Pancreas (tissue), 10 donors: Measurements from ENCODE around the gene EARS2. TPM values are rescaled to one million over a fixed set of nuclear protein-coding genes. Genes with fewer than 3 reads are reported as not detected.
"Not testable (repeated sequence)": the region's sequence is repeated elsewhere in the genome, so short reads cannot be mapped to it uniquely, and the experiment has no call there.

Source experiments
- ATAC-seq, 4 donors: fragments of 200-7000 bp; cut with Tn5 transposase; one replicate each; pipeline versions ENCODE4 v1.8.0 to v1.9.1; 2020; ENCODE audit warnings: mild to moderate bottlenecking in 4 of 4, moderate library complexity in 4 of 4
- DNase-seq, 6 donors: peaks; one replicate each; pipeline ENCODE4 v3.0.0-alpha.2; 2020
- FAIRE-seq: peaks from 2 replicates; lab custom pipeline; 2012; peaks lifted over from hg19 to GRCh38; lab: Jason Lieb, UNC
- H3K27ac ChIP-seq, 4 donors: fragments of 200-600 bp; sonication (generic); 1 replicate in 3 of 4; 2 replicates in 1 of 4; pipeline versions ENCODE4 v1.5.0 to v1.8.0; 2020
- H3K27me3 ChIP-seq, 4 donors: fragments of 200-600 bp; one replicate each; pipeline ENCODE4 v1.8.0; 2021
- H3K36me3 ChIP-seq, 3 donors: fragments of 200-600 bp; sonication (generic) in 1 of 3; one replicate each; pipeline versions ENCODE4 v1.5.0 to v1.8.0; 2020 to 2021
- H3K4me1 ChIP-seq, 3 donors: fragments of 200-600 bp; one replicate each; pipeline ENCODE4 v1.8.0; 2021
- H3K4me3 ChIP-seq, 4 donors: fragments of 200-600 bp; sonication (generic) in 2 of 4; one replicate each; pipeline versions ENCODE4 v1.5.0 to v1.8.0; 2020 to 2021
- H3K9me3 ChIP-seq, 4 donors: fragments of 200-600 bp; one replicate each; pipeline ENCODE4 v1.8.0; 2021
- WGBS, 2 donors: extraction: QIAGEN DNeasy Blood & Tissue Kit; methylation state at CpG; one replicate each; pipeline ENCODE4 v1.1.7; 2013; 5-methylcytosine and 5-hydroxymethylcytosine counted together
- intact Hi-C, 3 donors: fragments of 100-400 bp; cut with DNase I; formaldehyde crosslinking; loops; one replicate each; pipeline versions ENCODE4 v1.11.1 to v1.14.2; 2022
- polyA plus RNA-seq, 2 donors: library from polyadenylated mRNA; stranded (reverse); fragments of 200-250 nt; gene quantifications; one replicate each; pipeline ENCODE4 v1.2.3, GENCODE V29; 2013
- total RNA-seq, 6 donors: library from RNA; stranded (reverse); fragmentation: NEBNext Ultra II Directional in 4 of 6; extraction: Animal tissue kit (Norgen Biotek cat#: 25700) in 4 of 6; gene quantifications; one replicate each; pipeline versions ENCODE4 v1.2.1 to v1.2.4, GENCODE V29; 2021 to 2023
- TF ChIP-seq, protein P1 (sequence below), 4 donors: fragments of 200-600 bp; sonication (generic) in 3 of 4; IDR thresholded peaks; one replicate each; pipeline versions ENCODE4 v1.5.0 to v1.8.0; 2021; ENCODE audit warnings: antibody characterized with exemption in 4 of 4
- donor health status: healthy with polysubstance abuse.
- donor health status: DM: no; HTN: no; CAD: no; lungs with moderate emphysema.
- donor health status: DM: no; HTN: no; CAD: no.
- donor health status: control.
- donor health status: control.
- donor health status: Bipolar disorder and iron deficiency.
- donor health status: DM: yes; HTN: yes; CAD: no.
- donor health status: DM: no; HTN: no; CAD: no.
- donor health status: DM: no; HTN: no; CAD: no.
- donor health status: DM: yes; HTN: yes; CAD: no.

EARS2 gene
- total and polyA plus RNA-seq, 8 donors = 8.2 to 11.6 (median 10.9) TPM

DNA sequence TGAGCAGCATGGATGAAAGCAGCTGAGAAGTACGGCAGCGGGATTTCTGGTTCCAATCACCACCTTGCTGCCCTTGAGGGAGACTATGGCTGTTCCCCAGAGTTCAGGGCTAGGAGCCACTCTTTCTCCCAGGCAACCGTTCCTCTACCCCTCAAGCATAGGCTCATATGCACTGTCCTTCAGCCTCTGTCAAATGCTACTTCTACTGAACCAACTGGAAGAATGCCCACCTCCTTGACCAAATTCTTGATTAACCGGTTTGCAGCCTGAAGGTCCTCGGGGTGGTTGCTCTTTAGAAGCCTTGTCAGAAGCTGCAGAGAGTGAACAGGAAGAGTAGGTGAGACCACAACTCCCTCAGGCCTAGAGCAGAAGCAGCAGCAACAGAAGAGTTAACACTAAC is 70.7 kb downstream of the EARS2 start:
- intact Hi-C loops = no loop called here
- DNase-seq (no peak), ATAC-seq (peak; percentile 11 to 79 (median 58)), FAIRE-seq (no peak)
- Histone ChIP-seq H3K27ac (no peak overlapping the region), H3K4me1 (no peaks in the 10 kb centered on the region), H3K9me3 (no peaks in the 10 kb centered on the region), H3K27me3 (no peaks in the 10 kb centered on the region), H3K36me3 (peaks cover 3 to 100% (median 73%) of the 10 kb centered on the region in 3 donors), H3K4me3 (no peak overlapping the region)
- TF ChIP-seq, protein P1, sequence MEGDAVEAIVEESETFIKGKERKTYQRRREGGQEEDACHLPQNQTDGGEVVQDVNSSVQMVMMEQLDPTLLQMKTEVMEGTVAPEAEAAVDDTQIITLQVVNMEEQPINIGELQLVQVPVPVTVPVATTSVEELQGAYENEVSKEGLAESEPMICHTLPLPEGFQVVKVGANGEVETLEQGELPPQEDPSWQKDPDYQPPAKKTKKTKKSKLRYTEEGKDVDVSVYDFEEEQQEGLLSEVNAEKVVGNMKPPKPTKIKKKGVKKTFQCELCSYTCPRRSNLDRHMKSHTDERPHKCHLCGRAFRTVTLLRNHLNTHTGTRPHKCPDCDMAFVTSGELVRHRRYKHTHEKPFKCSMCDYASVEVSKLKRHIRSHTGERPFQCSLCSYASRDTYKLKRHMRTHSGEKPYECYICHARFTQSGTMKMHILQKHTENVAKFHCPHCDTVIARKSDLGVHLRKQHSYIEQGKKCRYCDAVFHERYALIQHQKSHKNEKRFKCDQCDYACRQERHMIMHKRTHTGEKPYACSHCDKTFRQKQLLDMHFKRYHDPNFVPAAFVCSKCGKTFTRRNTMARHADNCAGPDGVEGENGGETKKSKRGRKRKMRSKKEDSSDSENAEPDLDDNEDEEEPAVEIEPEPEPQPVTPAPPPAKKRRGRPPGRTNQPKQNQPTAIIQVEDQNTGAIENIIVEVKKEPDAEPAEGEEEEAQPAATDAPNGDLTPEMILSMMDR (IDR thresholded peaks at IDR 0.05) = no peak
- 38 to 39% methylated on average over 5 of the region's 5 CpGs for WGBS, 2 donors

DNA sequence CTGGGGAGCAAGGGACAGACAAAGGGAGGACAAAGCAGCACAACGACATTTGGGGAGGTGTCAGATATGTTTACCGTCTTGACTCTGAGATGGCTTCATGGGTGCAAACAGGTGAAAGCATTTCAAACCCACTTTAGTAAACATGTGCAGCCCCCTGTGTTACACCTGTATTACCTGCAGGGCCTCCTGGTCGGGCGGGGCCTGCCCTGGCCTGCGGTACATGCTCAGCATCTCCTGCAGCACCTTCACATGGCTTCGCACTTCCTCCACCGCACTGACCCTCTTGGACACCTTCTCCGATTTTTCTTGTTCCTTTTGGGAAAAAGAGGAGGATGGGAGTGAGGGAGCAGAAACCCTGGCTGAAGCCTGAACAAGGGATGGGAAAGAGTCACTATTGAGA is 71.3 kb downstream of the EARS2 start:
- ATAC-seq (no peak), FAIRE-seq (no peak), DNase-seq (no peak)
- 89 to 92% methylated on average over 8 of the region's 8 CpGs for WGBS, 2 donors
- TF ChIP-seq, protein P1 (IDR thresholded peaks at IDR 0.05) = no peak
- H3K4me1 ChIP-seq = no peaks in the 10 kb centered on the region
- H3K27ac ChIP-seq = no peak overlapping the region
- intact Hi-C loops = no loop called here
- no peaks in the 10 kb centered on the region for H3K27me3 ChIP-seq
- H3K9me3 ChIP-seq = no peaks in the 10 kb centered on the region
- H3K4me3 ChIP-seq = no peak overlapping the region
- peaks cover 4 to 100% (median 74%) of the 10 kb centered on the region in 3 donors for H3K36me3 ChIP-seq

DNA sequence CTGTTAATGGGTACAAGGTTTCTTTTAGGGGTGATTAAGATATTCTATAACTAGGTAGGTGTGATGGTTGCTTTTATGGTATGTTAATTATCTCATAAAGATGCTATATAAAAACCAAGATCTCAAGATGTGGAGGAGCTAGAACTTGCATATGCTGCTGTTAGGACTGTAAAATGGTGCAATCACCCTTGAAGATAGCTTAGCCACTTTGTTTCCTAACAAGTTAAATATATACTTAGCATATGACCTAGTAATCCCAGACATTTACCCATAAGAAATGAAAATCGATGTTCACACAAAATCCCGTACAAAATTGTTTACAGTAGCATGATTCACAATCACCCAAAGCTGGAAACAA is 71.9 kb downstream of the EARS2 start:
- H3K4me1 ChIP-seq = no peaks in the 10 kb centered on the region
- no peak overlapping the region for H3K4me3 ChIP-seq
- intact Hi-C loops = no loop called here
- TF ChIP-seq, protein P1 (IDR thresholded peaks at IDR 0.05) = no peak
- FAIRE-seq = no peak
- no peak for DNase-seq
- no peaks in the 10 kb centered on the region for H3K9me3 ChIP-seq
- H3K27ac ChIP-seq = no peak overlapping the region
- no peaks in the 10 kb centered on the region for H3K27me3 ChIP-seq
- WGBS, 2 donors = 68 to 74% methylated on average over 2 of the region's 2 CpGs
- H3K36me3 ChIP-seq = peaks cover 7 to 100% (median 75%) of the 10 kb centered on the region in 3 donors
- ATAC-seq = no peak

DNA sequence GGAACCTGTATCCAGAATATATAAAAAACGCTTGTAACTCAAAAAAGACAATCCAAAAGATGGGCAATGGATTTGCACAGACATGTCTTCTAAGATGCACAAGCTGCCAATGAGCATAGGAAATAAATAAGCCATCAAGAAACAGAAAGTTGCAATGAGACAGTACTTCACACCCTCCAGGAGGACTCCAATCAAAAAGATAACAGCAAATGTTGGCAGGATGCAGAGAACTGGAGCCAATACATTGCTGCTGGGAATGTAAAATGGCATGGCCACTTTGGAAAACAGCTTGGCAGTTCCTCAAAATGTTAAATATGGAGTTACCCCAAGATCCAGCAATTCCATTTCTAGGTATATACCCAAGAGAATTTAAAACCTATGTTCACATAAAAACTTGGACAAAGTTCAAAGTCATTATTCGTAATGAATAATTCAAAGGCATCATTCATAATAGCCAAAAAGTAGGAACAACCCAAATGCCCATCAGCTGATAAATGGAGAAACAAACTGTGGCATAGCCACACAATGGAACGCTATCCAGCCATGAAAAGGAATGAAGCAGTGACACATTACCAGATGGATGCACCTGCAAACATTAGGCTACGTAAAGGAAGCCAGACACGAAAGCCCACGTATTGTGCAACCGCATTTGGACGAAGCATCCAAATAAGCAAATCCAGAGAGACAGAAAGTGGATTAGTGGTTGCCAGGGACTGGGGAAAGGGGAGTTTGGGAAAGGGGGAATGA is 72.5 kb downstream of the EARS2 start:
- FAIRE-seq (no peak), ATAC-seq (no peak), DNase-seq (no peak)
- WGBS, 2 donors = 83 to 85% methylated on average over 8 of the region's 8 CpGs
- no peak overlapping the region for H3K4me3 ChIP-seq
- H3K27me3 ChIP-seq = no peaks in the 10 kb centered on the region
- no peaks in the 10 kb centered on the region for H3K9me3 ChIP-seq
- TF ChIP-seq, protein P1 (IDR thresholded peaks at IDR 0.05) = no peak
- intact Hi-C loops = no loop called here
- H3K36me3 ChIP-seq = peaks cover 7 to 100% (median 76%) of the 10 kb centered on the region in 3 donors
- no peak overlapping the region for H3K27ac ChIP-seq
- no peaks in the 10 kb centered on the region for H3K4me1 ChIP-seq

DNA sequence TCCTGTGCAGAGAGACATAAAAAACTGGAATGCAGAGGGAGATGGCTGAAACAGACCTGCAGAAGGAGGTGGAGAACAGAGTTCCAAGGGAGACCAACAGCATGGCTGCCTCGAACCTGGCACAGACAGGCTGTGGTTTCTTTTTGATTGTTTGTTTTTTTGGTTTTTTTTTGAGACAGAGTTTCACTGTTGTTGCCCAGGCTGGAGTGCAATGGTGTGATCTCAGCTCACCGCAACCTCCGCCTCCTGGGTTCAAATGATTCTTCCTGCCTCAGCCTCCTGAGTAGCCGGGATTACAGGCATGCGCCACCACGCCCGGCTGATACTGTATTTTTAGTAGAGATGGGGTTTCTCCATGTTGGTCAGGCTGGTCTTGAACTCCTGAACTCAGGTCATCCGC is 73.7 kb downstream of the EARS2 start:
- H3K4me3 ChIP-seq, H3K9me3 ChIP-seq, intact Hi-C loops, H3K27ac ChIP-seq, FAIRE-seq, DNase-seq, H3K4me1 ChIP-seq, ATAC-seq, H3K27me3 ChIP-seq: not testable (repeated sequence)
- H3K36me3 ChIP-seq = peaks cover 9 to 100% (median 78%) of the 10 kb centered on the region in 3 donors
- 92 to 96% methylated on average over 8 of the region's 8 CpGs for WGBS, 2 donors
